ENCODE data around the gene ZNF324.

DNA sequence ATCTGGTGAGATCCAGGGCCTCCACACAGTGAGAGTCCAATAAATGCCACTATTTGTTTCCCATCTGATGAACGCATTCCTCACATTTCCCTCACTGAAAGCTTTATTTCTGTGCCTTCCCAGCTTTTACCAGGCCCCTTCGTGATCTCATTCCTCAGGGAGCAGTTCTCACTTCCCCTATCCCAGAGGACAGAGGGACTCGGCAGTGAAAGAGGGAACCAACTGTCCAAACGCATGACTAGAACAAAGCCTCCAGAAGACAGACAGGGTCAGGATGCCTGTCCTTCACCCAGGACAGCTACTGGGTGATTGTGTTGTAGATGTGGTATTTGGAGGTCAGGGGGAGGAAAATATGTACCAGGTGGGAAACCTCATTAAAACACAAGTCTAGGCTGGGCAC lies 54.8 kb downstream of the ZNF324 start:
- TF ChIP-seq, protein P1, sequence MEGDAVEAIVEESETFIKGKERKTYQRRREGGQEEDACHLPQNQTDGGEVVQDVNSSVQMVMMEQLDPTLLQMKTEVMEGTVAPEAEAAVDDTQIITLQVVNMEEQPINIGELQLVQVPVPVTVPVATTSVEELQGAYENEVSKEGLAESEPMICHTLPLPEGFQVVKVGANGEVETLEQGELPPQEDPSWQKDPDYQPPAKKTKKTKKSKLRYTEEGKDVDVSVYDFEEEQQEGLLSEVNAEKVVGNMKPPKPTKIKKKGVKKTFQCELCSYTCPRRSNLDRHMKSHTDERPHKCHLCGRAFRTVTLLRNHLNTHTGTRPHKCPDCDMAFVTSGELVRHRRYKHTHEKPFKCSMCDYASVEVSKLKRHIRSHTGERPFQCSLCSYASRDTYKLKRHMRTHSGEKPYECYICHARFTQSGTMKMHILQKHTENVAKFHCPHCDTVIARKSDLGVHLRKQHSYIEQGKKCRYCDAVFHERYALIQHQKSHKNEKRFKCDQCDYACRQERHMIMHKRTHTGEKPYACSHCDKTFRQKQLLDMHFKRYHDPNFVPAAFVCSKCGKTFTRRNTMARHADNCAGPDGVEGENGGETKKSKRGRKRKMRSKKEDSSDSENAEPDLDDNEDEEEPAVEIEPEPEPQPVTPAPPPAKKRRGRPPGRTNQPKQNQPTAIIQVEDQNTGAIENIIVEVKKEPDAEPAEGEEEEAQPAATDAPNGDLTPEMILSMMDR (IDR thresholded peaks at IDR 0.05 in 8 of 11, conservative IDR thresholded peaks at IDR 0.05 in 3 of 11) = no peak
- no peak for TF ChIP-seq POLR2AphosphoS5 (IDR thresholded peaks at IDR 0.05)
- no peak for TF ChIP-seq POLR2A (IDR thresholded peaks at IDR 0.05)
